Natural killer cell (primary cell): ENCODE results near the gene MCTP1. TPM values are rescaled to one million over a fixed set of nuclear protein-coding genes. Genes with fewer than 3 reads are reported as not detected.

Experiments
- ATAC-seq, 3 donors: fragments of 150-1000 bp in 2 of 3; fragments of 200-7000 bp in 1 of 3; cut with Tn5 transposase; 1 replicate in 1 of 3; 2 replicates in 2 of 3; pipeline ENCODE4 v1.10.0; 2021; ENCODE audit warnings: mild to moderate bottlenecking in 2 of 3, moderate library complexity in 2 of 3
- DNase-seq, 2 donors: peaks; one replicate each; pipeline versions ENCODE4 v3.0.0 to v3.0.0-alpha.2; 2013 to 2021; ENCODE audit warnings: mixed read lengths in 1 of 2
- H3K27ac ChIP-seq: one replicate; pipeline ENCODE4 v1.5.1; 2013; ENCODE audit warnings: mild to moderate bottlenecking, low read length
- H3K27me3 ChIP-seq: one replicate; pipeline ENCODE4 v1.6.1; 2013; ENCODE audit warnings: low read length; ENCODE audit not compliant: control insufficient read depth, insufficient read depth
- H3K36me3 ChIP-seq: one replicate; pipeline ENCODE4 v1.6.1; 2013; ENCODE audit warnings: low read length; ENCODE audit not compliant: control insufficient read depth, insufficient read depth
- H3K4me1 ChIP-seq: one replicate; pipeline ENCODE4 v1.6.1; 2013; ENCODE audit warnings: low read length; ENCODE audit not compliant: control insufficient read depth, insufficient read depth
- H3K4me3 ChIP-seq: one replicate; pipeline ENCODE4 v1.5.1; 2013; ENCODE audit warnings: low read length
- H3K9me3 ChIP-seq: one replicate; pipeline ENCODE4 v1.6.1; 2013; ENCODE audit warnings: low read length; ENCODE audit not compliant: control insufficient read depth, insufficient read depth
- H3K27ac Mint-ChIP-seq, 2 donors: one replicate each; pipeline ENCODE4 v1.8.0; 2022; ENCODE audit warnings: mild to moderate bottlenecking in 2 of 2, mixed read lengths in 2 of 2, moderate library complexity in 1 of 2
- H3K27me3 Mint-ChIP-seq, 2 donors: one replicate each; pipeline ENCODE4 v1.8.0; 2022; ENCODE audit warnings: low read depth in 2 of 2, mixed read lengths in 2 of 2
- H3K36me3 Mint-ChIP-seq: one replicate; pipeline ENCODE4 v1.8.0; 2022; ENCODE audit warnings: mixed read lengths
- H3K4me1 Mint-ChIP-seq, 2 donors: one replicate each; pipeline ENCODE4 v1.8.0; 2022; ENCODE audit warnings: mixed read lengths in 2 of 2
- H3K4me3 Mint-ChIP-seq: one replicate; pipeline ENCODE4 v1.8.0; 2022; ENCODE audit warnings: mild to moderate bottlenecking, moderate library complexity, mixed read lengths
- H3K9me3 Mint-ChIP-seq, 2 donors: one replicate each; pipeline ENCODE4 v1.8.0; 2022; ENCODE audit warnings: mixed read lengths in 2 of 2
- WGBS: methylation state at CpG from one replicate; pipeline ENCODE4 v1.1.7; 2013; ENCODE audit warnings: missing lambda C conversion rate; ENCODE audit not compliant: insufficient coverage; 5-methylcytosine and 5-hydroxymethylcytosine counted together
- intact Hi-C: fragments of 100-400 bp; cut with micrococcal nuclease; formaldehyde crosslinking; loops from one replicate; pipeline ENCODE4 v1.14.2; 2022
- total RNA-seq, 4 donors: library from RNA; stranded (reverse); fragments of 120-200 nt in 1 of 4; gene quantifications; one replicate each; pipeline versions ENCODE4 v1.2.3 to v1.2.4, GENCODE V29; 2013 to 2022
- TF ChIP-seq, protein P1 (sequence below): fragments of 200-600 bp; IDR thresholded peaks from one replicate; pipeline ENCODE4 v1.8.0; 2022; ENCODE audit warnings: antibody characterized with exemption

MCTP1 gene
- total RNA-seq, 3 donors from 2014 or later (not counting 1 experiment from before 2014, with no cell fraction given), result 4.7 to 15.1 (median 9.8) TPM

DNA sequence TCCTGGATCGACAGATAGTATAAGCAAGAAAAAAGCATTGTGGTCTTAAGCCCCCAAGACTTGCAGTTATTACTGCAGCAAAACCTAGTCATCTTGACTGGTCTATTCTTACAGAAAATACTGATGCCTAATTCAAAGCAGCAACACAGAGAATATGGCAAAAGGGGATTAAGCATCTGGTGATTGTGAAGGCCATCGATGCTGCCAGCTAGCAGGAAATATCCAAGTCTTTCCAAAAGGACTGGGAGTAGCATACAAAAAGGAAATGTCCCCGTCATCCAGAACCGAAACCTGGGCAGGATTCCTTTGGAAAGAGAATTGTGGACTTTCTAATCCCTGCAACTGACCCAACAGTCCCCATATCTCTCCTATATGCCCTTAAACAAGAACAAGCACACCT is 534.2 kb downstream of the MCTP1 start:
- ATAC-seq (no peak), DNase-seq (no peak)
- Mint-ChIP-seq H3K27ac (no peak overlapping the region), H3K9me3 (no peaks in the 10 kb centered on the region), H3K4me1 (no peaks in the 10 kb centered on the region), H3K36me3 (no peaks in the 10 kb centered on the region), H3K27me3 (no peaks in the 10 kb centered on the region), H3K4me3 (no peak overlapping the region)
- H3K36me3 ChIP-seq, result no peaks in the 10 kb centered on the region
- WGBS, result 95% methylated on average over 4 of the region's 4 CpGs
- H3K27ac ChIP-seq, result no peak overlapping the region
- H3K4me3 ChIP-seq, result no peak overlapping the region
- TF ChIP-seq, protein P1, sequence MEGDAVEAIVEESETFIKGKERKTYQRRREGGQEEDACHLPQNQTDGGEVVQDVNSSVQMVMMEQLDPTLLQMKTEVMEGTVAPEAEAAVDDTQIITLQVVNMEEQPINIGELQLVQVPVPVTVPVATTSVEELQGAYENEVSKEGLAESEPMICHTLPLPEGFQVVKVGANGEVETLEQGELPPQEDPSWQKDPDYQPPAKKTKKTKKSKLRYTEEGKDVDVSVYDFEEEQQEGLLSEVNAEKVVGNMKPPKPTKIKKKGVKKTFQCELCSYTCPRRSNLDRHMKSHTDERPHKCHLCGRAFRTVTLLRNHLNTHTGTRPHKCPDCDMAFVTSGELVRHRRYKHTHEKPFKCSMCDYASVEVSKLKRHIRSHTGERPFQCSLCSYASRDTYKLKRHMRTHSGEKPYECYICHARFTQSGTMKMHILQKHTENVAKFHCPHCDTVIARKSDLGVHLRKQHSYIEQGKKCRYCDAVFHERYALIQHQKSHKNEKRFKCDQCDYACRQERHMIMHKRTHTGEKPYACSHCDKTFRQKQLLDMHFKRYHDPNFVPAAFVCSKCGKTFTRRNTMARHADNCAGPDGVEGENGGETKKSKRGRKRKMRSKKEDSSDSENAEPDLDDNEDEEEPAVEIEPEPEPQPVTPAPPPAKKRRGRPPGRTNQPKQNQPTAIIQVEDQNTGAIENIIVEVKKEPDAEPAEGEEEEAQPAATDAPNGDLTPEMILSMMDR, result no peak
- no peaks in the 10 kb centered on the region for H3K4me1 ChIP-seq
- H3K9me3 ChIP-seq, result no peaks in the 10 kb centered on the region
- H3K27me3 ChIP-seq, result no peaks in the 10 kb centered on the region
- intact Hi-C loops, result no loop called here

DNA sequence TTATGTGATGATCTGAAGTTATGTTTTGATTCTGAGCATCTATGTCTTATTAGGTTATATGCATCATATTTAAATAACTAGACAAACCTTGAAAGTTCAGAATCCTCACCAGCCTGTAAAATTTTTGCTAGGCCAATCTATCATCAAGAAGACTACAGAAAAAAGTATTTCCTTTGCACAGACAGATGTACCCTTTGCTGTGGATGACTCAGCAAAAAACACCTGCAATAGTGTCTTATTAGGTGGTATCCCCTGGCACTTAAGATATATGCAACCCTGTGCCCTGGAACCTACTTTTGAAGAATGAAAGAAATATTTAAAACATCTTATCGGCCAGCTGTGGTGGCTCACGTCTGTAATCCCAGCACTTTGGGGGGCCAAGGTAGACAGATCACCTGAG is 535.9 kb downstream of the MCTP1 start:
- DNase-seq, result no peak
- ATAC-seq, result no peak
- WGBS, result 43% methylated on average over 2 of the region's 2 CpGs
- Mint-ChIP-seq H3K9me3 (no peaks in the 10 kb centered on the region), H3K36me3 (no peaks in the 10 kb centered on the region), H3K27me3 (no peaks in the 10 kb centered on the region), H3K27ac (no peak overlapping the region), H3K4me3 (no peak overlapping the region), H3K4me1 (no peaks in the 10 kb centered on the region)
- no peaks in the 10 kb centered on the region for H3K27me3 ChIP-seq
- no peaks in the 10 kb centered on the region for H3K36me3 ChIP-seq
- H3K27ac ChIP-seq, result no peak overlapping the region
- TF ChIP-seq, protein P1, result no peak
- intact Hi-C loops, result no loop called here
- no peaks in the 10 kb centered on the region for H3K4me1 ChIP-seq
- no peak overlapping the region for H3K4me3 ChIP-seq
- H3K9me3 ChIP-seq, result no peaks in the 10 kb centered on the region

DNA sequence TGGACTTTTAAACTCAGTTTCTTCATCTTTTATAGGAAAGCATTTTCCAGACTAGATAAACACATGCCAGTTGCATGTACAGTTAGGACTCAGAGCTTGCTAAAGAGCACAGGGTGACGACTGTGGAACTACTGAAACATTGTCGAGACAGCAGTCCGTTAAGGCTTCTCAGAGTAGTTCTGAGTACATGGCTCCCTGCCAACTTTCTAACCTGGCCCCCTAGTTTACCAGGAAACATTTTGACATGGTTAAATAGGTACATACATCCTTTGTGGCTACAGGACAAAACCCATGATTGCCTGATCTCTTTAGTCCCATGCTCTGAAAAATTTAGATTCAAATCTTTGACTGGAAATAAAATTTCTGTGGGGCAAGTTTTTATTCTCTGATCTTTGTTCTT is 536.7 kb downstream of the MCTP1 start:
- Mint-ChIP-seq H3K27me3 (no peaks in the 10 kb centered on the region), H3K27ac (no peak overlapping the region), H3K9me3 (no peaks in the 10 kb centered on the region), H3K36me3 (no peaks in the 10 kb centered on the region), H3K4me3 (no peak overlapping the region), H3K4me1 (no peaks in the 10 kb centered on the region)
- DNase-seq (no peak), ATAC-seq (no peak)
- Histone ChIP-seq H3K4me3 (no peak overlapping the region), H3K9me3 (no peaks in the 10 kb centered on the region), H3K27me3 (no peaks in the 10 kb centered on the region), H3K27ac (no peak overlapping the region), H3K36me3 (no peaks in the 10 kb centered on the region), H3K4me1 (no peaks in the 10 kb centered on the region)
- intact Hi-C loops, result no loop called here
- TF ChIP-seq, protein P1, result no peak
- WGBS, result 31% methylated on average over 3 of the region's 3 CpGs

DNA sequence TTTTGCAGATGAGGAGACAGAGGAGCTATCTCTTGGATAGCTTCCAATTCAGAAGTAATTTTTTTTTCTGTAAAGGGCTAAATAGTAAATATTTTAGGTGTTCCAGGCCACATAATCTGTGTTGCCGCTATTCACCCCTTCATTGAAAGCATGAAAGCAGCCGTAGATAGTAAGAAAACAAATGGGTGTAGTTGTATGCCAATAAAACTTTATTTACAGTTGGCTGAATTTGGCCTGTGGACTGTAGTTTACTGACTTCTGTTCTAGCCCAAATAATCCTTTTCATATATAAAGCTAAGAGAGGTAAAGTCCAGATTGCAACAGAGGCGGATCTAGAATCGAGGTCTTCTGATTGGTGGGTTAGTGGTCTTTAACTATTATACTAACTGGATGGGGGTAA is 537.5 kb downstream of the MCTP1 start:
- intact Hi-C loops, result no loop called here
- Histone ChIP-seq H3K4me3 (no peak overlapping the region), H3K9me3 (no peaks in the 10 kb centered on the region), H3K27ac (no peak overlapping the region), H3K36me3 (no peaks in the 10 kb centered on the region), H3K27me3 (no peaks in the 10 kb centered on the region), H3K4me1 (no peaks in the 10 kb centered on the region)
- Mint-ChIP-seq H3K27ac (no peak overlapping the region), H3K4me3 (no peak overlapping the region), H3K4me1 (no peaks in the 10 kb centered on the region), H3K27me3 (no peaks in the 10 kb centered on the region), H3K36me3 (no peaks in the 10 kb centered on the region), H3K9me3 (no peaks in the 10 kb centered on the region)
- DNase-seq (no peak), ATAC-seq (no peak)
- TF ChIP-seq, protein P1, result no peak
- 84% methylated on average over 4 of the region's 4 CpGs for WGBS
